GM10266 (cell line): ENCODE data around the gene ADH7.

Experiments
- DNase-seq: peaks from one replicate; pipeline ENCODE4 v3.0.0; 2012; ENCODE audit errors: extremely low spot score
- CTCF ChIP-seq: IDR thresholded peaks from 2 replicates; pipeline ENCODE4 v1.5.1; 2012; ENCODE audit warnings: mild to moderate bottlenecking, low read depth; ENCODE audit not compliant: control insufficient read depth, insufficient read depth; ENCODE audit errors: missing control alignments

ADH7 gene

GRCh38 chr4:99366491-99366890 is 68.7 kb downstream of the ADH7 start:
- no peak for DNase-seq
- no peak for TF ChIP-seq CTCF

DNA sequence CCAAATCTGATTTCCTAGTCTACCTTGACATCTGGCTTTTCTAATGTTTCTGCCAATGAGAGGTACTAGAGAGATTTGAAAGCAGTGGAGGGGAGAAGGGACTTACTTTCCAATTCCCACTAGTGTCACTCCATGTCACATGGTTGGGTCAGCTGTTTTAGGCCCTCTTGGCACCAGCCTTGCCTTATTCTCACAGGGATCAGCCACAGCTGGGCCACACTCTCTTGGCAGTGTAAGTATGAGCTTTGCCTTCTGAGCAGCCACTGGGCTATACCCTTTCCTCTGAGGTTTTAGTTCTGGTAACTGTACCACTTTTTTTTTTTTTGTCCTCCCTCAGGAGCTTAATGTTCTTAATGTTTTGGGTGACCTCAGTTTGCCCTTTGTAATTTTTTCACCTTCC is 72.4 kb downstream of the ADH7 start:
- TF ChIP-seq CTCF, result no peak
- DNase-seq, result no peak
